ENCODE data around the gene PDHB.

GRCh38 chr3:58419780-58420507 lies 13.7 kb downstream of the PDHB start:
- TF ChIP-seq, protein P1, sequence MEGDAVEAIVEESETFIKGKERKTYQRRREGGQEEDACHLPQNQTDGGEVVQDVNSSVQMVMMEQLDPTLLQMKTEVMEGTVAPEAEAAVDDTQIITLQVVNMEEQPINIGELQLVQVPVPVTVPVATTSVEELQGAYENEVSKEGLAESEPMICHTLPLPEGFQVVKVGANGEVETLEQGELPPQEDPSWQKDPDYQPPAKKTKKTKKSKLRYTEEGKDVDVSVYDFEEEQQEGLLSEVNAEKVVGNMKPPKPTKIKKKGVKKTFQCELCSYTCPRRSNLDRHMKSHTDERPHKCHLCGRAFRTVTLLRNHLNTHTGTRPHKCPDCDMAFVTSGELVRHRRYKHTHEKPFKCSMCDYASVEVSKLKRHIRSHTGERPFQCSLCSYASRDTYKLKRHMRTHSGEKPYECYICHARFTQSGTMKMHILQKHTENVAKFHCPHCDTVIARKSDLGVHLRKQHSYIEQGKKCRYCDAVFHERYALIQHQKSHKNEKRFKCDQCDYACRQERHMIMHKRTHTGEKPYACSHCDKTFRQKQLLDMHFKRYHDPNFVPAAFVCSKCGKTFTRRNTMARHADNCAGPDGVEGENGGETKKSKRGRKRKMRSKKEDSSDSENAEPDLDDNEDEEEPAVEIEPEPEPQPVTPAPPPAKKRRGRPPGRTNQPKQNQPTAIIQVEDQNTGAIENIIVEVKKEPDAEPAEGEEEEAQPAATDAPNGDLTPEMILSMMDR (IDR thresholded peaks at IDR 0.05 in 2 of 3, conservative IDR thresholded peaks at IDR 0.05 in 1 of 3; ENCODE audit: control insufficient read depth in 2 of 3, extremely low read depth in 1 of 3, insufficient read depth in 1 of 3, low read depth in 3 of 3, low read length in 3 of 3): no peak
- TF ChIP-seq, protein P2, sequence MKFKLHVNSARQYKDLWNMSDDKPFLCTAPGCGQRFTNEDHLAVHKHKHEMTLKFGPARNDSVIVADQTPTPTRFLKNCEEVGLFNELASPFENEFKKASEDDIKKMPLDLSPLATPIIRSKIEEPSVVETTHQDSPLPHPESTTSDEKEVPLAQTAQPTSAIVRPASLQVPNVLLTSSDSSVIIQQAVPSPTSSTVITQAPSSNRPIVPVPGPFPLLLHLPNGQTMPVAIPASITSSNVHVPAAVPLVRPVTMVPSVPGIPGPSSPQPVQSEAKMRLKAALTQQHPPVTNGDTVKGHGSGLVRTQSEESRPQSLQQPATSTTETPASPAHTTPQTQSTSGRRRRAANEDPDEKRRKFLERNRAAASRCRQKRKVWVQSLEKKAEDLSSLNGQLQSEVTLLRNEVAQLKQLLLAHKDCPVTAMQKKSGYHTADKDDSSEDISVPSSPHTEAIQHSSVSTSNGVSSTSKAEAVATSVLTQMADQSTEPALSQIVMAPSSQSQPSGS (IDR thresholded peaks at IDR 0.05; ENCODE audit: low read length): peak; percentile 85
- TF ChIP-seq POLR2A (IDR thresholded peaks at IDR 0.05; ENCODE audit: low read depth, low read length) (no peak), POU2F2 (IDR thresholded peaks at IDR 0.05; ENCODE audit: borderline replicate concordance, low read depth, low read length) (peak; percentile 51; the same call in 1 of the 3 replicates), CREM (IDR thresholded peaks at IDR 0.05; ENCODE audit: low read depth) (peak; percentile 57; the same call in 1 of the 2 replicates), SMC3 (IDR thresholded peaks at IDR 0.05; ENCODE audit: borderline replicate concordance, low read length) (no peak), EZH2 (IDR thresholded peaks at IDR 0.05; ENCODE audit: borderline replicate concordance, control insufficient read depth, low read depth, low read length) (no peak), POLR2AphosphoS5 (IDR thresholded peaks at IDR 0.05; ENCODE audit: low read length) (no peak), EGR1 (IDR thresholded peaks at IDR 0.05; ENCODE audit: borderline replicate concordance in 1 of 2, low read depth in 2 of 2, low read length in 2 of 2) (no peak), PBX3 (IDR thresholded peaks at IDR 0.05; ENCODE audit: insufficient replicate concordance, low read depth, low read length) (no peak), RCOR1 (conservative IDR thresholded peaks at IDR 0.05; ENCODE audit: low read depth, low read length) (no peak), TCF3 (IDR thresholded peaks at IDR 0.05; ENCODE audit: borderline replicate concordance, insufficient read depth, low read depth, low read length) (no peak)
- TF ChIP-seq, protein P3, sequence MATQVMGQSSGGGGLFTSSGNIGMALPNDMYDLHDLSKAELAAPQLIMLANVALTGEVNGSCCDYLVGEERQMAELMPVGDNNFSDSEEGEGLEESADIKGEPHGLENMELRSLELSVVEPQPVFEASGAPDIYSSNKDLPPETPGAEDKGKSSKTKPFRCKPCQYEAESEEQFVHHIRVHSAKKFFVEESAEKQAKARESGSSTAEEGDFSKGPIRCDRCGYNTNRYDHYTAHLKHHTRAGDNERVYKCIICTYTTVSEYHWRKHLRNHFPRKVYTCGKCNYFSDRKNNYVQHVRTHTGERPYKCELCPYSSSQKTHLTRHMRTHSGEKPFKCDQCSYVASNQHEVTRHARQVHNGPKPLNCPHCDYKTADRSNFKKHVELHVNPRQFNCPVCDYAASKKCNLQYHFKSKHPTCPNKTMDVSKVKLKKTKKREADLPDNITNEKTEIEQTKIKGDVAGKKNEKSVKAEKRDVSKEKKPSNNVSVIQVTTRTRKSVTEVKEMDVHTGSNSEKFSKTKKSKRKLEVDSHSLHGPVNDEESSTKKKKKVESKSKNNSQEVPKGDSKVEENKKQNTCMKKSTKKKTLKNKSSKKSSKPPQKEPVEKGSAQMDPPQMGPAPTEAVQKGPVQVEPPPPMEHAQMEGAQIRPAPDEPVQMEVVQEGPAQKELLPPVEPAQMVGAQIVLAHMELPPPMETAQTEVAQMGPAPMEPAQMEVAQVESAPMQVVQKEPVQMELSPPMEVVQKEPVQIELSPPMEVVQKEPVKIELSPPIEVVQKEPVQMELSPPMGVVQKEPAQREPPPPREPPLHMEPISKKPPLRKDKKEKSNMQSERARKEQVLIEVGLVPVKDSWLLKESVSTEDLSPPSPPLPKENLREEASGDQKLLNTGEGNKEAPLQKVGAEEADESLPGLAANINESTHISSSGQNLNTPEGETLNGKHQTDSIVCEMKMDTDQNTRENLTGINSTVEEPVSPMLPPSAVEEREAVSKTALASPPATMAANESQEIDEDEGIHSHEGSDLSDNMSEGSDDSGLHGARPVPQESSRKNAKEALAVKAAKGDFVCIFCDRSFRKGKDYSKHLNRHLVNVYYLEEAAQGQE (IDR thresholded peaks at IDR 0.05; ENCODE audit: low read depth, low read length): no peak
- TF ChIP-seq, protein P4, sequence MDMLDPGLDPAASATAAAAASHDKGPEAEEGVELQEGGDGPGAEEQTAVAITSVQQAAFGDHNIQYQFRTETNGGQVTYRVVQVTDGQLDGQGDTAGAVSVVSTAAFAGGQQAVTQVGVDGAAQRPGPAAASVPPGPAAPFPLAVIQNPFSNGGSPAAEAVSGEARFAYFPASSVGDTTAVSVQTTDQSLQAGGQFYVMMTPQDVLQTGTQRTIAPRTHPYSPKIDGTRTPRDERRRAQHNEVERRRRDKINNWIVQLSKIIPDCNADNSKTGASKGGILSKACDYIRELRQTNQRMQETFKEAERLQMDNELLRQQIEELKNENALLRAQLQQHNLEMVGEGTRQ (IDR thresholded peaks at IDR 0.05; ENCODE audit: borderline replicate concordance, low read depth, low read length): no peak

All from GM12878 (cell line).